GM10847 (cell line): ENCODE data around the gene RXRA.

Experiments used
- POLR2A ChIP-seq: IDR thresholded peaks from 2 replicates; pipeline ENCODE4 v1.6.1; 2011; ENCODE audit not compliant: insufficient read length; ENCODE audit errors: extremely low read depth

The RXRA gene

GRCh38 chr9:134420974-134421432, 94.7 kb downstream of the RXRA start:
- TF ChIP-seq POLR2A: no peak

GRCh38 chr9:134421888-134422287, 95.6 kb downstream of the RXRA start:
- TF ChIP-seq POLR2A: no peak

- TF ChIP-seq POLR2A: no peak
Measured at GRCh38 chr9:134422301-134423090, 96.2 kb downstream of the RXRA start.

- TF ChIP-seq POLR2A: no peak
Measured at GRCh38 chr9:134423166-134423565, 96.9 kb downstream of the RXRA start.

- TF ChIP-seq POLR2A: no peak
Measured at GRCh38 chr9:134423749-134424148, 97.5 kb downstream of the RXRA start.

GRCh38 chr9:134424818-134425217, 98.6 kb downstream of the RXRA start:
- TF ChIP-seq POLR2A: no peak

GRCh38 chr9:134425401-134425800, 99.1 kb downstream of the RXRA start:
- no peak for TF ChIP-seq POLR2A

- TF ChIP-seq POLR2A: no peak
Measured at GRCh38 chr9:134425812-134426211, 99.6 kb downstream of the RXRA start.

GRCh38 chr9:134426436-134426835, 100.2 kb downstream of the RXRA start:
- no peak for TF ChIP-seq POLR2A

- no peak for TF ChIP-seq POLR2A
Measured at GRCh38 chr9:134427153-134427782, 101.0 kb downstream of the RXRA start.

- TF ChIP-seq POLR2A: no peak
Measured at GRCh38 chr9:134428559-134428958, 102.3 kb downstream of the RXRA start.

GRCh38 chr9:134429007-134429406, 102.8 kb downstream of the RXRA start:
- TF ChIP-seq POLR2A: no peak

- TF ChIP-seq POLR2A: no peak
Measured at GRCh38 chr9:134429481-134429880, 103.2 kb downstream of the RXRA start.

GRCh38 chr9:134431095-134431494, 104.8 kb downstream of the RXRA start:
- TF ChIP-seq POLR2A: no peak

GRCh38 chr9:134431626-134432025, 105.4 kb downstream of the RXRA start:
- no peak for TF ChIP-seq POLR2A

- no peak for TF ChIP-seq POLR2A
Measured at GRCh38 chr9:134432471-134432870, 106.2 kb downstream of the RXRA start.
